ENCODE measurements around the gene MARCHF10.

GRCh38 chr17:62660629-62661118, 147.4 kb downstream of the MARCHF10 start:
- no peak for TF ChIP-seq CTCF (conservative IDR thresholded peaks at IDR 0.05; ENCODE audit: low read depth, low read length)
- no peak for TF ChIP-seq EZH2 (IDR thresholded peaks at IDR 0.05; ENCODE audit: borderline replicate concordance, low read depth, low read length, poor library complexity, severe bottlenecking)
